HepG2 (cell line): ENCODE results near the gene CNTN2.

Experiments
- KDM6A ChIP-seq: IDR thresholded peaks from 2 replicates; pipeline ENCODE4 v1.6.1; 2016; ENCODE audit warnings: low read depth
- NCOR1 ChIP-seq: fragments of 200-600 bp; sonication (generic); IDR thresholded peaks from 2 replicates; pipeline ENCODE4 v1.7.0; 2017; ENCODE audit warnings: antibody characterized with exemption, low read length, borderline replicate concordance
- PAXIP1 ChIP-seq: sonication (generic); formaldehyde crosslinking; conservative IDR thresholded peaks from 2 replicates; pipeline ENCODE4 v1.4.0; 2020; ENCODE audit warnings: mild to moderate bottlenecking, missing genetic modification reagents, moderate library complexity
- POLR2A ChIP-seq, 2 experiments: IDR thresholded peaks; 2 replicates each; pipeline ENCODE4 v1.6.1; 2011; ENCODE audit warnings: low read depth in 2 of 2, low read length in 2 of 2, mild to moderate bottlenecking in 1 of 2, moderate library complexity in 1 of 2; ENCODE audit not compliant: insufficient read depth in 1 of 2
- PREB ChIP-seq: sonication (generic); formaldehyde crosslinking; IDR thresholded peaks from 2 replicates; pipeline ENCODE4 v1.4.0; 2020; ENCODE audit warnings: missing genetic modification reagents
- SUZ12 ChIP-seq: fragments of 150-350 bp; IDR thresholded peaks from 2 replicates; pipeline ENCODE4 v1.6.1; 2014; ENCODE audit warnings: low read depth, low read length
- TBL1XR1 ChIP-seq: fragments of 150-350 bp; IDR thresholded peaks from 2 replicates; pipeline ENCODE4 v1.6.1; 2014; ENCODE audit warnings: borderline replicate concordance, low read length; ENCODE audit not compliant: partially characterized antibody
- ZBTB33 ChIP-seq: sonication (generic); formaldehyde crosslinking; IDR thresholded peaks from 2 replicates; pipeline ENCODE4 v1.4.0; 2020; ENCODE audit warnings: missing genetic modification reagents

GRCh38 chr1:205061665-205062069, 18.7 kb downstream of the CNTN2 start:
- TF ChIP-seq SUZ12, result no peak
- no peak for TF ChIP-seq NCOR1
- no peak for TF ChIP-seq PREB
- TF ChIP-seq POLR2A (IDR thresholded peaks at IDR 0.05; ENCODE audit: insufficient read depth in 1 of 2, low read depth in 2 of 2, low read length in 2 of 2), result no peak
- no peak for TF ChIP-seq PAXIP1
- TF ChIP-seq TBL1XR1, result no peak
- TF ChIP-seq ZBTB33 (CRISPR knock-in tag), result no peak
- no peak for TF ChIP-seq KDM6A (CRISPR knock-in tag)
